HG02840 (cell line): ENCODE measurements around the gene CADPS2.

Experiments
- ATAC-seq: cut with Tn5 transposase; IDR thresholded peaks from one replicate; pipeline ENCODE4 v1.9.1; 2021; ENCODE audit warnings: mild to moderate bottlenecking, moderate library complexity, moderate number of reproducible peaks; ENCODE audit not compliant: unreplicated experiment, low FRiP score

The CADPS2 gene

GRCh38 chr7:122626785-122627184, 259.5 kb downstream of the CADPS2 start:
- ATAC-seq = no peak

- no peak for ATAC-seq
Observed at GRCh38 chr7:122622682-122623081, 263.6 kb downstream of the CADPS2 start.

GRCh38 chr7:122619664-122620063, 266.6 kb downstream of the CADPS2 start:
- no peak for ATAC-seq

GRCh38 chr7:122618585-122619189, 267.6 kb downstream of the CADPS2 start:
- no peak for ATAC-seq

GRCh38 chr7:122616951-122617350, 269.3 kb downstream of the CADPS2 start:
- no peak for ATAC-seq

GRCh38 chr7:122605929-122606328, 280.3 kb downstream of the CADPS2 start:
- ATAC-seq = no peak

GRCh38 chr7:122604251-122604650, 282.0 kb downstream of the CADPS2 start:
- ATAC-seq = no peak

GRCh38 chr7:122602800-122603199, 283.5 kb downstream of the CADPS2 start:
- no peak for ATAC-seq

GRCh38 chr7:122600630-122601029, 285.6 kb downstream of the CADPS2 start:
- ATAC-seq = no peak

GRCh38 chr7:122600042-122600441, 286.2 kb downstream of the CADPS2 start:
- ATAC-seq = no peak

- ATAC-seq = no peak
Observed at GRCh38 chr7:122597277-122597676, 289.0 kb downstream of the CADPS2 start.

- ATAC-seq = no peak
Observed at GRCh38 chr7:122595885-122596284, 290.4 kb downstream of the CADPS2 start.

GRCh38 chr7:122588621-122589020, 297.6 kb downstream of the CADPS2 start:
- no peak for ATAC-seq

GRCh38 chr7:122584676-122585251, 301.5 kb downstream of the CADPS2 start:
- ATAC-seq = no peak

GRCh38 chr7:122578350-122578749, 307.9 kb downstream of the CADPS2 start:
- ATAC-seq = no peak

GRCh38 chr7:122577449-122578003, 308.7 kb downstream of the CADPS2 start:
- ATAC-seq = no peak

- ATAC-seq = no peak
Observed at GRCh38 chr7:122572706-122573105, 313.6 kb downstream of the CADPS2 start.

GRCh38 chr7:122561326-122561725, 324.9 kb downstream of the CADPS2 start:
- ATAC-seq = no peak

GRCh38 chr7:122556873-122557542, 329.3 kb downstream of the CADPS2 start:
- no peak for ATAC-seq

- no peak for ATAC-seq
Observed at GRCh38 chr7:122556219-122556618, 330.0 kb downstream of the CADPS2 start.

- no peak for ATAC-seq
Observed at GRCh38 chr7:122553761-122554160, 332.5 kb downstream of the CADPS2 start.

GRCh38 chr7:122552769-122553168, 333.5 kb downstream of the CADPS2 start:
- ATAC-seq = no peak
